ENCODE data around the gene ANO2. TPM values are rescaled to one million over a fixed set of nuclear protein-coding genes. Genes with fewer than 3 reads are reported as not detected.

ANO2 gene
- total RNA-seq, 1 donor from 2014 or later = 1.9 TPM

- Mint-ChIP-seq H3K4me1 (no peaks in the 10 kb centered on the region), H3K27me3 (ENCODE audit: low read depth) (peaks cover 2% of the 10 kb centered on the region), H3K4me3 (no peak overlapping the region), H3K27ac (ENCODE audit: unreplicated experiment) (no peak overlapping the region), H3K36me3 (ENCODE audit: low read depth) (no peaks in the 10 kb centered on the region), H3K9me3 (no peaks in the 10 kb centered on the region)
- TF ChIP-seq, protein P1, sequence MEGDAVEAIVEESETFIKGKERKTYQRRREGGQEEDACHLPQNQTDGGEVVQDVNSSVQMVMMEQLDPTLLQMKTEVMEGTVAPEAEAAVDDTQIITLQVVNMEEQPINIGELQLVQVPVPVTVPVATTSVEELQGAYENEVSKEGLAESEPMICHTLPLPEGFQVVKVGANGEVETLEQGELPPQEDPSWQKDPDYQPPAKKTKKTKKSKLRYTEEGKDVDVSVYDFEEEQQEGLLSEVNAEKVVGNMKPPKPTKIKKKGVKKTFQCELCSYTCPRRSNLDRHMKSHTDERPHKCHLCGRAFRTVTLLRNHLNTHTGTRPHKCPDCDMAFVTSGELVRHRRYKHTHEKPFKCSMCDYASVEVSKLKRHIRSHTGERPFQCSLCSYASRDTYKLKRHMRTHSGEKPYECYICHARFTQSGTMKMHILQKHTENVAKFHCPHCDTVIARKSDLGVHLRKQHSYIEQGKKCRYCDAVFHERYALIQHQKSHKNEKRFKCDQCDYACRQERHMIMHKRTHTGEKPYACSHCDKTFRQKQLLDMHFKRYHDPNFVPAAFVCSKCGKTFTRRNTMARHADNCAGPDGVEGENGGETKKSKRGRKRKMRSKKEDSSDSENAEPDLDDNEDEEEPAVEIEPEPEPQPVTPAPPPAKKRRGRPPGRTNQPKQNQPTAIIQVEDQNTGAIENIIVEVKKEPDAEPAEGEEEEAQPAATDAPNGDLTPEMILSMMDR (conservative IDR thresholded peaks at IDR 0.05) = no peak
- no peak for DNase-seq (ENCODE audit: low read depth, low spot score)
Observed at GRCh38 chr12:5798242-5799015, 146.6 kb downstream of the ANO2 start.

GRCh38 chr12:5797661-5798060, 147.4 kb downstream of the ANO2 start:
- no peaks in the 10 kb centered on the region for H3K9me3 Mint-ChIP-seq
- no peaks in the 10 kb centered on the region for H3K36me3 Mint-ChIP-seq (ENCODE audit: low read depth)
- TF ChIP-seq, protein P1 (conservative IDR thresholded peaks at IDR 0.05) = no peak
- H3K4me1 Mint-ChIP-seq = no peaks in the 10 kb centered on the region
- no peak overlapping the region for H3K4me3 Mint-ChIP-seq
- peaks cover 1% of the 10 kb centered on the region for H3K27me3 Mint-ChIP-seq (ENCODE audit: low read depth)
- no peak overlapping the region for H3K27ac Mint-ChIP-seq (ENCODE audit: unreplicated experiment)
- no peak for DNase-seq (ENCODE audit: low read depth, low spot score)

GRCh38 chr12:5796959-5797225, 148.2 kb downstream of the ANO2 start:
- H3K4me1 Mint-ChIP-seq = no peaks in the 10 kb centered on the region
- TF ChIP-seq, protein P1 (conservative IDR thresholded peaks at IDR 0.05) = no peak
- no peak for DNase-seq (ENCODE audit: low read depth, low spot score)
- H3K27me3 Mint-ChIP-seq (ENCODE audit: low read depth) = no peaks in the 10 kb centered on the region
- no peak overlapping the region for H3K27ac Mint-ChIP-seq (ENCODE audit: unreplicated experiment)
- no peaks in the 10 kb centered on the region for H3K9me3 Mint-ChIP-seq
- H3K4me3 Mint-ChIP-seq = no peak overlapping the region
- H3K36me3 Mint-ChIP-seq (ENCODE audit: low read depth) = no peaks in the 10 kb centered on the region

- Mint-ChIP-seq H3K27me3 (ENCODE audit: low read depth) (no peaks in the 10 kb centered on the region), H3K4me3 (no peak overlapping the region)
Observed at GRCh38 chr12:5796171-5796958, 148.7 kb downstream of the ANO2 start.

GRCh38 chr12:5794156-5794555, 150.9 kb downstream of the ANO2 start:
- Mint-ChIP-seq H3K27ac (ENCODE audit: unreplicated experiment) (no peak overlapping the region), H3K36me3 (ENCODE audit: low read depth) (no peaks in the 10 kb centered on the region), H3K9me3 (no peaks in the 10 kb centered on the region), H3K4me1 (no peaks in the 10 kb centered on the region), H3K4me3 (no peak overlapping the region), H3K27me3 (ENCODE audit: low read depth) (no peaks in the 10 kb centered on the region)
- DNase-seq (ENCODE audit: low read depth, low spot score) = no peak
- TF ChIP-seq, protein P1 (conservative IDR thresholded peaks at IDR 0.05) = no peak

More at GRCh38 chr12:5796171-5796958, 148.7 kb downstream of the ANO2 start:
- Mint-ChIP-seq H3K9me3 (no peaks in the 10 kb centered on the region), H3K27ac (ENCODE audit: unreplicated experiment) (no peak overlapping the region), H3K36me3 (ENCODE audit: low read depth) (no peaks in the 10 kb centered on the region), H3K4me1 (no peaks in the 10 kb centered on the region)
- TF ChIP-seq, protein P1 (conservative IDR thresholded peaks at IDR 0.05) = peak; percentile 89
- peak; percentile 57 for DNase-seq (ENCODE audit: low read depth, low spot score)

All from neural crest cell (in vitro differentiated cells).